ENCODE measurements around the gene MAP3K9. TPM values are rescaled to one million over a fixed set of nuclear protein-coding genes. Genes with fewer than 3 reads are reported as not detected.

Gene MAP3K9
- total and polyA plus RNA-seq, 2 donors (not counting 3 experiments of a cell fraction or from before 2014, with no cell fraction given): 0.06 to 0.11 TPM

GRCh38 chr14:70857496-70857890 is 48.2 kb upstream of the MAP3K9 start:
- FAIRE-seq (no peak), DNase-seq (ENCODE audit: low read depth, low spot score) (no peak)
- intact Hi-C loops (cut with micrococcal nuclease) (no loop called here), dilution Hi-C loops (cut with MboI; ENCODE audit: extremely low pct_ligation_motif_present, low sequenced_read_pairs) (no loop called here)
- no peak overlapping the region for H3K4me2 ChIP-seq (ENCODE audit: insufficient read depth, low read length)
- no peak overlapping the region for H3K27ac ChIP-seq (ENCODE audit: insufficient read depth, low read depth, low read length)
- H3K79me2 ChIP-seq (ENCODE audit: control insufficient read depth, insufficient read depth, low read length): no peaks in the 10 kb centered on the region
- H2AFZ ChIP-seq (ENCODE audit: low read depth, low read length): no peak overlapping the region
- no peak overlapping the region for H3K9ac ChIP-seq (replicated peaks; ENCODE audit: extremely low read depth, insufficient read depth, low read length)
- ChIA-PET CTCF (no interaction called here), POLR2A (no interaction called here)
- no peaks in the 10 kb centered on the region for H3K9me3 ChIP-seq (replicated peaks; ENCODE audit: control insufficient read depth, insufficient read depth, low read length)
- H3K9me1 ChIP-seq (replicated peaks; ENCODE audit: control insufficient read depth, extremely low read depth, insufficient read depth, low read length): no peaks in the 10 kb centered on the region
- H3K27me3 ChIP-seq (ENCODE audit: control insufficient read depth in 2 of 2, insufficient read depth in 2 of 2, low read length in 2 of 2): peaks cover 0 to 7% of the 10 kb centered on the region in 2 experiments
- H3K36me3 ChIP-seq (ENCODE audit: control insufficient read depth in 2 of 2, extremely low read depth in 1 of 2, insufficient read depth in 2 of 2, low read length in 2 of 2): no peaks in the 10 kb centered on the region
- H3K4me3 ChIP-seq (replicated peaks in 1 of 3; ENCODE audit: insufficient read depth in 1 of 3, low read depth in 1 of 3, low read length in 3 of 3): no peak overlapping the region
- H4K20me1 ChIP-seq (replicated peaks; ENCODE audit: control insufficient read depth, extremely low read depth, insufficient read depth, low read length): no peaks in the 10 kb centered on the region
- TF ChIP-seq EZH2 (IDR thresholded peaks at IDR 0.05; ENCODE audit: borderline replicate concordance, low read depth, low read length, severe bottlenecking): no peak
- no peak for TF ChIP-seq POLR2AphosphoS5 (IDR thresholded peaks at IDR 0.05; ENCODE audit: insufficient read depth, low read depth, low read length)
- TF ChIP-seq CTCF (IDR thresholded peaks at IDR 0.05; ENCODE audit: extremely low read depth in 1 of 2, insufficient read depth in 1 of 2, low read depth in 1 of 2, low read length in 2 of 2): no peak
- no peak for TF ChIP-seq MYC (IDR thresholded peaks at IDR 0.05; ENCODE audit: low read depth, low read length)
- TF ChIP-seq FOS (IDR thresholded peaks at IDR 0.05; ENCODE audit: borderline replicate concordance, insufficient read depth, low read length): no peak
- no peak for TF ChIP-seq GATA2 (IDR thresholded peaks at IDR 0.05; ENCODE audit: insufficient read depth, insufficient read length, low read depth, low read length)
- TF ChIP-seq MAX (IDR thresholded peaks at IDR 0.05; ENCODE audit: insufficient read depth, insufficient read length): no peak
- BruUV-seq (replicated peaks): no TSS peak
- no peaks in the 10 kb centered on the region for H3K4me1 ChIP-seq (ENCODE audit: control insufficient read depth, extremely low read depth, insufficient read depth, low read length)
